ENCODE measurements around the gene PHF21A.

PHF21A gene

GRCh38 chr11:45948356-45948755 lies 172.9 kb downstream of the PHF21A start:
- H3K27ac ChIP-seq, result no peak overlapping the region; the same call in 1 of the 2 replicates
- TF ChIP-seq ZFX (IDR thresholded peaks at IDR 0.05) (no peak), CTCF (conservative IDR thresholded peaks at IDR 0.05) (no peak)

GRCh38 chr11:45947885-45948284 lies 173.4 kb downstream of the PHF21A start:
- TF ChIP-seq ZFX (IDR thresholded peaks at IDR 0.05), result no peak
- no peak for TF ChIP-seq CTCF (conservative IDR thresholded peaks at IDR 0.05)
- no peak overlapping the region; the same call in 1 of the 2 replicates for H3K27ac ChIP-seq

GRCh38 chr11:45945397-45945999 lies 175.8 kb downstream of the PHF21A start:
- H3K27ac ChIP-seq, result no peak overlapping the region

GRCh38 chr11:45942381-45942780 lies 178.9 kb downstream of the PHF21A start:
- H3K27ac ChIP-seq, result no peak overlapping the region
- TF ChIP-seq ZFX (IDR thresholded peaks at IDR 0.05) (no peak), CTCF (conservative IDR thresholded peaks at IDR 0.05) (no peak)

More at GRCh38 chr11:45945397-45945999, 175.8 kb downstream of the PHF21A start:
- TF ChIP-seq CTCF (conservative IDR thresholded peaks at IDR 0.05) (no peak), ZFX (IDR thresholded peaks at IDR 0.05) (no peak)

GRCh38 chr11:45941285-45941684 lies 180.0 kb downstream of the PHF21A start:
- TF ChIP-seq CTCF (conservative IDR thresholded peaks at IDR 0.05) (no peak), ZFX (IDR thresholded peaks at IDR 0.05) (no peak)
- no peak overlapping the region for H3K27ac ChIP-seq

- TF ChIP-seq CTCF (conservative IDR thresholded peaks at IDR 0.05) (no peak), ZFX (IDR thresholded peaks at IDR 0.05) (no peak)
- no peak overlapping the region for H3K27ac ChIP-seq
These were observed 181.4 kb downstream of the PHF21A start for GRCh38 chr11:45939836-45940235.

- TF ChIP-seq ZFX (IDR thresholded peaks at IDR 0.05) (no peak), CTCF (conservative IDR thresholded peaks at IDR 0.05) (no peak)
- no peak overlapping the region for H3K27ac ChIP-seq
These were observed 183.3 kb downstream of the PHF21A start for GRCh38 chr11:45937916-45938315.
